HFFc6 (cell line): ENCODE measurements around the gene NRF1. TPM values are rescaled to one million over a fixed set of nuclear protein-coding genes. Genes with fewer than 3 reads are reported as not detected.
A peak's percentile ranks its signal among the peaks of the same experiment; 100 is the strongest.

Experiments used
- DNase-seq: peaks from one replicate; pipeline ENCODE4 v3.0.0-alpha.2; 2018
- H3K27ac Mint-ChIP-seq: 2 replicates; pipeline ENCODE4 v1.8.0; 2020; ENCODE audit warnings: mild to moderate bottlenecking, mixed read lengths
- H3K27me3 Mint-ChIP-seq: 2 replicates; pipeline ENCODE4 v1.8.0; 2021; ENCODE audit warnings: mild to moderate bottlenecking, moderate library complexity, mixed read lengths; ENCODE audit not compliant: insufficient read depth
- H3K36me3 Mint-ChIP-seq: 2 replicates; pipeline ENCODE4 v1.8.0; 2021; ENCODE audit warnings: low read depth, mixed read lengths
- H3K4me1 Mint-ChIP-seq: 2 replicates; pipeline ENCODE4 v1.8.0; 2020; ENCODE audit warnings: low read depth, mixed read lengths
- H3K4me3 Mint-ChIP-seq: 2 replicates; pipeline ENCODE4 v1.8.0; 2020; ENCODE audit warnings: mild to moderate bottlenecking, moderate library complexity, mixed read lengths
- H3K9me3 Mint-ChIP-seq: 2 replicates; pipeline ENCODE4 v1.8.0; 2020; ENCODE audit warnings: mild to moderate bottlenecking, mixed read lengths
- total RNA-seq, 6 experiments: library from RNA; stranded (reverse); fragmentation: NEBNext Ultra II Directional; extraction: Animal tissue kit (Norgen Biotek cat#: 25700); gene quantifications; 2 replicates in 1 of 6; 3 replicates in 5 of 6; pipeline ENCODE4 v1.2.3, GENCODE V29; 2021
- TF ChIP-seq, protein P1 (sequence below): fragments of 200-600 bp; sonication (generic); IDR thresholded peaks from 2 replicates; pipeline ENCODE4 v1.5.0; 2021; ENCODE audit warnings: antibody characterized with exemption, mild to moderate bottlenecking

NRF1 gene
- total RNA-seq, 6 experiments from 2014 or later, result 8.8 to 11.8 (median 10.4) TPM

DNA sequence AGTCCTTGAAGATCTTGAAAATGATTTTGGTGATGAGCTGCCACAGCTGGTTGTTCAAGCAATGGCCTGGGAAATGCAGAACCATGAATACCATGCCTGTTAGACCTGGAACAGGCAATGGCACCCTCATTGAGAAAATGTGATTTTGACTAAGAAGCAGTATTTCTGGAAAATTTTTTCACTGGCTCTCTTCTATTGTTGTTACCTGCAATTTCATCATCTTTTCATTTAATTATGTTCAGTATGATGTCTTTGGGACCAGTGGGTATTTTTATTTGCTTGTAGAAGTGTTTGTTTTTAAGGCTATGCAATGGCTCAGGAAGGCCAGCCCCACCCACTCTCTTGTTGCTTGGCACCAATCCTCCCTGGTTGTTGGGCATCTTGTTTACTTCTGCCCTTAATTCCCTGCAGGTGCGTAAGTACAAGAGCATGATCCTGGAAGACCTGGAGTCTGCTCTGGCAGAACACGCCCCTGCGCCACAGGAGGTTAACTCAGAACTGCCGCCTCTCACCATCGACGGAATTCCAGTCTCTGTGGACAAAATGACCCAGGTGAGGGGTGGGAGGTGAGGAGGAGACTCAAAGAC is 78.6 kb downstream of the NRF1 start:
- H3K27ac Mint-ChIP-seq, result peak overlapping the region; percentile 74; the same call in 1 of the 2 replicates
- no peaks in the 10 kb centered on the region for H3K27me3 Mint-ChIP-seq
- H3K4me3 Mint-ChIP-seq, result no peak overlapping the region; the same call in 1 of the 2 replicates
- H3K36me3 Mint-ChIP-seq, result peaks cover 8% of the 10 kb centered on the region
- TF ChIP-seq, protein P1, sequence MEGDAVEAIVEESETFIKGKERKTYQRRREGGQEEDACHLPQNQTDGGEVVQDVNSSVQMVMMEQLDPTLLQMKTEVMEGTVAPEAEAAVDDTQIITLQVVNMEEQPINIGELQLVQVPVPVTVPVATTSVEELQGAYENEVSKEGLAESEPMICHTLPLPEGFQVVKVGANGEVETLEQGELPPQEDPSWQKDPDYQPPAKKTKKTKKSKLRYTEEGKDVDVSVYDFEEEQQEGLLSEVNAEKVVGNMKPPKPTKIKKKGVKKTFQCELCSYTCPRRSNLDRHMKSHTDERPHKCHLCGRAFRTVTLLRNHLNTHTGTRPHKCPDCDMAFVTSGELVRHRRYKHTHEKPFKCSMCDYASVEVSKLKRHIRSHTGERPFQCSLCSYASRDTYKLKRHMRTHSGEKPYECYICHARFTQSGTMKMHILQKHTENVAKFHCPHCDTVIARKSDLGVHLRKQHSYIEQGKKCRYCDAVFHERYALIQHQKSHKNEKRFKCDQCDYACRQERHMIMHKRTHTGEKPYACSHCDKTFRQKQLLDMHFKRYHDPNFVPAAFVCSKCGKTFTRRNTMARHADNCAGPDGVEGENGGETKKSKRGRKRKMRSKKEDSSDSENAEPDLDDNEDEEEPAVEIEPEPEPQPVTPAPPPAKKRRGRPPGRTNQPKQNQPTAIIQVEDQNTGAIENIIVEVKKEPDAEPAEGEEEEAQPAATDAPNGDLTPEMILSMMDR, result no peak
- no peaks in the 10 kb centered on the region for H3K9me3 Mint-ChIP-seq
- H3K4me1 Mint-ChIP-seq, result peaks cover 32% of the 10 kb centered on the region
- DNase-seq, result no peak

DNA sequence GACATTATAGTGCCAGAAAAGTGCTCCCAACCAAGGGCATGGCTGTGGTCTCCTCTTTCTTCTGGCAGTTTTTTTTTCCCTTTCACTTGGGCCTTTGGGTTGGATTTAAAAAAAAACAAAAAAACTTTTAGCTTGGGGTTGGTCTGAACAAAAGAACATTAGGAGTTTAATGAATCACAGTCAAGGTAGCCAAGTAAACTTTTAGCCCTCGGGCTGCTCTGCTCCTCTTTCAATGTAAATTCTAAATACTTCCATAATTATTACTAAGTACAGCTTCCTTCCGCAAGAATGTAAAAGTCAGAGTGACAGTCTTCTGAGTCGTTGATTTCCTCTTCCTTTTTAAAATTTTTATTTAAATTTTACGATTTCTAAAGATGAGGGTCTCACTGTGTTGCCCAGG is 79.2 kb downstream of the NRF1 start:
- Mint-ChIP-seq H3K9me3 (no peaks in the 10 kb centered on the region), H3K27ac (peak overlapping the region; percentile 74; the same call in 1 of the 2 replicates), H3K36me3 (peaks cover 8% of the 10 kb centered on the region), H3K4me3 (peak overlapping the region; percentile 38; the same call in 1 of the 2 replicates), H3K27me3 (no peaks in the 10 kb centered on the region), H3K4me1 (peaks cover 32% of the 10 kb centered on the region)
- TF ChIP-seq, protein P1, result no peak
- peak; percentile 57 for DNase-seq

DNA sequence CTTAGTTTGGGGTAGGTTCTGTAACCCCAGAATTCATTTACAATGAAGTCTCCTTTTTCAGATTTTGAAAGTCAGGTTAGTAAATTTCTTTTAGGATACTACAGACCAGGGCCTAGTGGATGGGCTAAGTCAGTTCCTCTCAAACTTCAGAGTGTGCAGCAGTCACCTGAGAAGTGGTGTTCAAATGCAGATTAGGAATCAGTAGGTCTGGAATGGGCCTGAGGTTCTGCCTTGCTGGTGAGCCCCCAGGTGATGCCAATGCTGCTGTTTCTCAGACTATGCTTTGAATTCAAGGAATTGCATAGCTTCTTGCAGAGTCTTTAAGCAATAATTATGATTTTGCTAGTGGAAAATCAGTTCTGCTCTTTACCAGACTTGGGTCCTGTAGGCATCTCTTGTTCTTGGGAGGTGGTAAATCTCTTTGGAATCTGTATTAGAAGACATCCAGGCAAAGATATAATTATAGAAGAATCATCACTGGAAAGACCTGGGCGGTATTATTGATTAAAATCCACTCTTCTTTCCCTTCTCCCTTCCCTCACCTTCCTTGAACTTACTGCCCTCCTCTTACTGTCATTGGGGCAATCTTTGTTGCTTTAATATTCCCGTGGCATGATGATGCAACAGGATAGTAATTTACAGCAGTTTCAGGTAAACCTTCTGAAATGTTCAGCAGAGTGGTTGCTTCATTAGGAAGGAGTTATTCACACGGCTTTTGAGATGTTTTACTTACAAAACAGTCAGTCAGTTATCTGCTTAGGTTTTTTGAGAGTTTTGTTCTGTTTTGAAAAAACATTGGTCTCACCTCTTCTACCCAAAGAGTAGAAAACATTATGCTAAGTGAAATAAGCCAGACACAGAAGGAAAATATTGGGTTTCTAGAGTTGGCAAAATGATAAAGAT is 87.2 kb downstream of the NRF1 start:
- Mint-ChIP-seq H3K27ac (no peak overlapping the region), H3K4me1 (peaks cover 24% of the 10 kb centered on the region), H3K27me3 (peaks cover 1% of the 10 kb centered on the region), H3K36me3 (peaks cover 5% of the 10 kb centered on the region; the same call in 1 of the 2 replicates), H3K9me3 (no peaks in the 10 kb centered on the region), H3K4me3 (no peak overlapping the region)
- TF ChIP-seq, protein P1, result no peak
- DNase-seq, result no peak

DNA sequence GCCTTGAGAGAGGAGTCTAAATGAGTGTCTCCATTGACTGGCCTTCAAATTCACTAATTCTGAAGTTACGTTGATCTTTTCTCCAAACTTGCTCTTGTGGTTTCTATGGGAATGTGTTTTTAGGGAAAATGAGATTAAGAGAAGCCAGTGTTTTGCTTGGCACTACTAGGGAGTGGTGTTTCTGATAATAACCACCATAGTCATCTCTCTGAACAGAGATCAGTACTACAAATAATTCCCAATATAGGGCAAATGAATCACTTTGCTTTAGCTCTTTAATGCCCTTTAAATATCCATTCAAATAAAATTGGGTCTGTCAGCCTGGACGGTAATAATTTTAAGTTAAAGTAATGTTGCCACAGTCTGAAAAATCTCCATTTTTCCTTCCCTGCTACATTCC is 90.8 kb downstream of the NRF1 start:
- Mint-ChIP-seq H3K36me3 (peaks cover 19% of the 10 kb centered on the region), H3K4me1 (peaks cover 28% of the 10 kb centered on the region), H3K27ac (no peak overlapping the region), H3K4me3 (no peak overlapping the region), H3K27me3 (peaks cover 1% of the 10 kb centered on the region), H3K9me3 (no peaks in the 10 kb centered on the region)
- TF ChIP-seq, protein P1, result no peak
- no peak for DNase-seq

DNA sequence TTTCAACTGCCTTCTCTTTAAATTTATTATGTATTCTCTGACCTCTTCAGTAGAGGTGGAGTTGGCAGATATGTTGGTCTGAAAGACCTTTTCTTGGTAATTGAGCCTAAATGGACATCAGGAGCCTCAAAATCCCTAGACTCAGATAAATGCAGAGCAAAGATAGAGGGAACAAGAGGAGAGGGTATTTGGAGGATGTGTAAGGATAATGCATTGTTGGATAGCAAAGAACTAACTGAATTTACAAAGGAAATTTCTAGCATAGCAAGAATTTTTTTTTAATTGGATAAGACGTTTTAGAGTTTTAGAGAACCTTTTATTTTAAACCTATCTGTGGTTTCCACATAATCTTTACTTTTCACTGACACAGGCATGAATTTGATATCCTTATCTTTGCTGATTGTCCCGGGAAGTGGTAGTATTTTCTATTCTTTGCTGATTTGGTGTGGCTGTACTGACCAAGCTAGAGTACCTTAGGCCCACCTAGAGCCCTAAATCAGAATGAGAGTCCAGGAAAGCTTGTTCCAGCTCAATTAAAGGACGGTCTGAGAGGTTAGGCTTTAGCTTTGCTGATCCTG is 91.3 kb downstream of the NRF1 start:
- DNase-seq, result no peak

More for the DNA sequence above, 91.3 kb downstream of the NRF1 start:
- Mint-ChIP-seq H3K4me1 (peaks cover 28% of the 10 kb centered on the region), H3K9me3 (no peaks in the 10 kb centered on the region), H3K27me3 (peaks cover 2% of the 10 kb centered on the region), H3K36me3 (peaks cover 19% of the 10 kb centered on the region), H3K27ac (no peak overlapping the region), H3K4me3 (no peak overlapping the region; the same call in 1 of the 2 replicates)
- TF ChIP-seq, protein P1, result no peak
